ENCODE results near the gene GPR61.
A peak's percentile ranks its signal among the peaks of the same experiment; 100 is the strongest.

GPR61 gene

DNA sequence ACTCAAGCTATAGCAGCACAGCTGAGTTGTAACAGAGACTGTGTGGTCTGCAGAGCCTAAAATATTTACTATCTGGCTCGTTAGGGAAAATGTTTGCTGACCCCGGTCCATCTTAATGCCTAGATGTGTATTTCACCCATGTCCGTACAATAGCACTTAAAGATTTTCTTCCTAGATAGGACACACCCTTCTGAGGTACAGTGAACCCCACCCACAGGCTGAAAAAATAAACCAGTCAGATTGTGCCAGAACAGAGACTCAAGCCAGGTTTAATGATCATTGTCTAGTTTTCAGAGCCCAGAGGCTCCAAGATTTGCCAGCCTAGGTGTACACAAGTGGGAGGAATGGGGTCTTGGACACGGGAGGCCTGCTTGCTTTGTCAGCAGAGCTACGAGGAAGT, 35.7 kb upstream of the GPR61 start:
- TF ChIP-seq CTCF (IDR thresholded peaks at IDR 0.05; ENCODE audit: low read depth, low read length) (no peak), MAX (IDR thresholded peaks at IDR 0.05; ENCODE audit: low read depth, low read length) (no peak), POLR2A (IDR thresholded peaks at IDR 0.05; ENCODE audit: extremely low read depth, insufficient read length) (no peak), MYC (IDR thresholded peaks at IDR 0.05; ENCODE audit: low read depth, low read length) (no peak)
- no peak for DNase-seq (ENCODE audit: low read depth)
- no peak overlapping the region for H3K4me3 ChIP-seq (ENCODE audit: low read depth, low read length)

- TF ChIP-seq MAX (IDR thresholded peaks at IDR 0.05; ENCODE audit: low read depth, low read length) (no peak), POLR2A (IDR thresholded peaks at IDR 0.05; ENCODE audit: extremely low read depth, insufficient read length) (no peak), MYC (IDR thresholded peaks at IDR 0.05; ENCODE audit: low read depth, low read length) (no peak), CTCF (IDR thresholded peaks at IDR 0.05; ENCODE audit: low read depth, low read length) (no peak)
- no peak for DNase-seq (ENCODE audit: low read depth)
- no peak overlapping the region for H3K4me3 ChIP-seq (ENCODE audit: low read depth, low read length)
Measured at GRCh38 chr1:109504974-109505373, 34.7 kb upstream of the GPR61 start.

DNA sequence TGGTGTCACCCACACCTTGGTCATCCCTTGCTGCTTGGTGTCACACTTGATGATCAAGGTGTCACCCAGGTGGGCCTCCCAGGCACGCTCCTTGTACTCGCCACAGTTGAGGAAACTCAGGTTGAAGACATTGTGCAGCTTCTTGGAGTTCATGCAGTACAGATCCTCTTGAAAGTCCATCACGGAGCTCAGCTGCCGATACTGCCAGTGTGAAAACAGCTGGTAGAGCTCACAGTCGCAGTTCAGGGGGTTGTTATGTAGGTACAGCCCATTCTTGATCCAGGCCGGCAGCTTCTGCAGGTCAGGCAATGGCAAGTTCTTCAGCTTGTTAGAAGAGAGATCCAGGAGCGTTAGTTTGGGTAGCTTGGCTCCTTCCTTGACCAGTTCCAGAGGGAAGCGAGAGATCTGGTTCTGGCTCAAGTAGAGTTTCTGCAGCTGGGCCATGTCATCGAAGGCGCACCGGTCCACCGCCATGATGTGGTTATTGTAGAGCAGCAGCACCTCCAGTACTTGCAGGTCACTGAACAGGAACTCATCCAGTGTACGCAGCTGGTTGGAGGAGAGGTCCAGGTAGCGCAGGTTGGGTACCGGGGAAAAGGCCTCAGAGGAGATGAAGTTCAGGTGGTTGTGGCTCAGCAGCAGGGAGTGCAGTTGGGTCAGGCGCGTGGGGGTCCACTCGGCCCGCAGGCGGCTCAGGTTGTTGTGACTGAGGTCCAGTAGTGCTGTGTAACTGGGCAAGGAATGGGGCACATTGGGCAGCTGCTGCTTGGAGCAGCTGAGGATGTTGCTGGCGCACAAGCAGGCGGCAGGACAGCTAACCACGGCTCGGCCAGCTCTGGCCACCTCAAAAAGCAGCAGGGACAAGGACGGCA, 31.4 kb upstream of the GPR61 start:
- TF ChIP-seq CTCF (IDR thresholded peaks at IDR 0.05; ENCODE audit: low read depth, low read length) (no peak), MYC (IDR thresholded peaks at IDR 0.05; ENCODE audit: low read depth, low read length) (no peak), MAX (IDR thresholded peaks at IDR 0.05; ENCODE audit: low read depth, low read length) (no peak), POLR2A (IDR thresholded peaks at IDR 0.05; ENCODE audit: extremely low read depth, insufficient read length) (no peak)
- no peak for DNase-seq (ENCODE audit: low read depth)

GRCh38 chr1:109508873-109509175, 30.8 kb upstream of the GPR61 start:
- TF ChIP-seq POLR2A (IDR thresholded peaks at IDR 0.05; ENCODE audit: extremely low read depth, insufficient read length) (no peak), MAX (IDR thresholded peaks at IDR 0.05; ENCODE audit: low read depth, low read length) (no peak), CTCF (IDR thresholded peaks at IDR 0.05; ENCODE audit: low read depth, low read length) (no peak), MYC (IDR thresholded peaks at IDR 0.05; ENCODE audit: low read depth, low read length) (no peak)
- no peak for DNase-seq (ENCODE audit: low read depth)
- peak overlapping the region; percentile 36 for H3K4me3 ChIP-seq (ENCODE audit: low read depth, low read length)

More for the DNA sequence above, 31.4 kb upstream of the GPR61 start:
- H3K4me3 ChIP-seq (ENCODE audit: low read depth, low read length), result no peak overlapping the region

- H3K4me3 ChIP-seq (ENCODE audit: low read depth, low read length), result peak within 1 kb of the TSS; percentile 66
- DNase-seq (ENCODE audit: low read depth), result peak; percentile 81
- no peak for TF ChIP-seq MYC (IDR thresholded peaks at IDR 0.05; ENCODE audit: low read depth, low read length)
- no peak for TF ChIP-seq CTCF (IDR thresholded peaks at IDR 0.05; ENCODE audit: low read depth, low read length)
- TF ChIP-seq POLR2A (IDR thresholded peaks at IDR 0.05; ENCODE audit: extremely low read depth, insufficient read length), result no peak
- 0 out of 2 replicates have a peak, but pooled peaks have one; percentile 6 for TF ChIP-seq MAX (IDR thresholded peaks at IDR 0.05; ENCODE audit: low read depth, low read length)
Measured at GRCh38 chr1:109509176-109510134, 30.2 kb upstream of the GPR61 start, which contains the start of gene AMIGO1. TSS of gene AMIGO1 (minus strand) at chr1:109509727. CDS start at chr1:109508912, 815 bp downstream.
